Activated CD4-positive, alpha-beta T cell treated with anti-CD3 and anti-CD28 coated beads, Interleukin-2, amount 50 U/mL, for 4 hours (primary cell): Measurements from ENCODE around the gene HOXD9.

ENCODE experiments used
- DNase-seq, 2 experiments: peaks; one replicate each; pipeline ENCODE4 v3.0.0-alpha.2; 2020

The HOXD9 gene

DNA sequence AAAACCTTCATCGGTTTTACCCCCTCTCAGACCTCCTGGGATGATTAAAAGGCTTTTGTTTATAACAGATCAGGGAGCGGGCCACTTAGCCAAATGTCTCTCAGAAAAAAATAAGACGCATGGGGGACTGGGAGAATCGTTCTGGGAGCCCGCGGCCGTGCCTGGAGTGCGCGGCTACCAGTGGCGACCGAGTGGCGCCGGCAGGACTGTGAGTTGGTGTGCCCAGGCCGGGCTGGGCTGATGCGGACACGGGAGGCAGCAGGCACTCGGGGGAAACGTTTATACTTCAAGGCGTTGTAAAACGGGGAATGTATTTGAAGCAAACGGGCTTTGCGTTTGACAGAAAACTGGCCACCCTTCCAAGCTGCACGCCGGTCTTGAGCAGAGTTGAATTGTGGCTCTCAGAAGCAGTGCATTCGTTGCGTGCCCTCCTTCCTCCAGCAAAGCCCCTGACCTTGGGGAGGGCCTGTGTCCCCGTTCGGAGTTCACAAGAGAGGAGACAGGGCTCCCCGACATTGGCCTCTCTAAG, 10.6 kb upstream of the HOXD9 start:
- no peak for DNase-seq

GRCh38 chr2:176112375-176113302, 9.9 kb upstream of the HOXD9 start:
- DNase-seq: no peak

DNA sequence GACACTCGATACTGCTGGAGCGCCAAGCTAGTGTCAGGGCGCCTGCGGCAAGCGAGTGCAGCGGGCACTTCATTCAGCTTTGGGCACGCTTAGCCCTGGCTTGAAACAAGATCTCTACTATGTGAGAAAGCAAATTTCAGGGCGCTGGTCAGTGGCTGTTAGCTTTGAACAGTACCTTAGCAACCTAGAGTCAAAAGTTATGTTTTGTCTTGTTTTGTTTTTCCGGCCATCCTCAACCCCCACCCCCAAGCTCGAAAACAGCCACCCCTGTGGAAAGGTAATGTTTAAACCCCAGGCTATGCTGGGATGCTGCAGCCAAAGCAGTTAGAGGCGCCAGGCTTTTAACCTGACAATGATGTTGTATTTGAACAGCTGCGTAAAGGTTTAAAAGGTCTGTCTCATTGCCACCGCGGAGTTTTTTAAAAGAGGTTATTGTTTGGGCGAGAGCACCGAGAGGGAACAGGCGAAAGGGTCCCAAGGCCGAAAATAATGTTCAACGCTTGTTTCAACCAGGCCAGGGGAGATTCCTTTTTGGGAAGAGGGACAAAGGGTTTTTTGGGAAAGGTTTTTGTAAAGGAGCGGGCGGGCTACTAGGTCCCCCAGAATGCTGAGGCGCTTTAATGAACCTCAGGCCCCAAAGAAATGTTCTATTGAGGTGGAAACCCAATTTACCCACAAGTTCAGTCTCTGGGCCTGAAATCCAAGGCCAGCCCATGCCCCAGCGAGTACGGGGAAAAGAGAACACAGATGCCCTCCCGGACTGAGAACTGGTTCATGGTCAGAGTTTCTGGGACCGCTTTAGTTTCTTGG, 8.2 kb upstream of the HOXD9 start:
- no peak for DNase-seq

- no peak for DNase-seq
Observed at GRCh38 chr2:176114930-176115625, 7.4 kb upstream of the HOXD9 start.

DNA sequence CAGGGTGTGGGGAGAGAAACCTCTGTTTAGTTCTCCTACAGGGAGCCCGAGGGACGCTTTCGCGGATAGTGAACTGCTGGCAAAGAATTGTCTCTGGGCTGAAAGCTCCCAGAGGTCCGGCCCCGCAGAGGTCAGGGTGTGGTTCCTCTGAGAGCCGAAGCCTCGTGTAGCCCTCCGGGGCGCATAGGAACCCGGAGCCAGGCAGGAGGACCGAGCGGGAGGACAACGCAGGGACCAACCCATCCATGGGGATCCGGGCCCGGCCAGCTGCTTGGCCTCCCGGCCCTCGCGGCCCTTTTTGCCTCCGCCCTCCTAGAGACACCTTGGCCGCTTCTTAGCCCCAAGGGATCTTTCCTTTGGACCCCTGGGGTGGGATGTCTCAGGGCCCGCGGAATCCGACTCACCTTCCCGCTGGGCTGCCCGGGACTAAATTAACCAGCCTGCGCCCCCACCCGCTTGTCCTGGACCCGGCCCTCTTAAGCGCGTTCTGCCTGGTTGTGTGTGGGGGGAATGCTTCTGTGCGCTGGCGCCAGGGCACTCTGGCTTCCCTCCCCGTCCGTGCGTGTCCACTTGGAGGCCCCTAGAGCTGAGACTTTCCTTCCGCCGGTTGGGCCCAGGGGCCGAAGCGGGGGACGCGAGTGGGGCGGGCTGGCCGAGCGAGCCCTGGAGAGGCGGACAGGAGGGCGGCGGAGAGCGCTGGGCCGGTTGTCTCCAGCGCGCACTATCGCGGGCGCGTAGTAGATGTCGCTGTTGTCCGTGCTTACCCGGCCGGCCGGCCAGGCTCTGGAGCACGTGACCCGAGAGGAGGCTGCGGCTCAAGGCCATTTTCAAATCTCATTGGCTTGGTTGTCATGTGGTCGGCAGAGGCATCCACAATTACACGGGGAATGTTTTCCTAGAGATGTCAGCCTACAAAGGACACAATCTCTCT, 6.4 kb upstream of the HOXD9 start, which contains the start of gene HOXD10:
TSS of gene HOXD10 (plus strand) at position 896 of the 931 bp plus-strand sequence. CDS start 56 bp downstream, outside the sequence.
- no peak for DNase-seq

DNA sequence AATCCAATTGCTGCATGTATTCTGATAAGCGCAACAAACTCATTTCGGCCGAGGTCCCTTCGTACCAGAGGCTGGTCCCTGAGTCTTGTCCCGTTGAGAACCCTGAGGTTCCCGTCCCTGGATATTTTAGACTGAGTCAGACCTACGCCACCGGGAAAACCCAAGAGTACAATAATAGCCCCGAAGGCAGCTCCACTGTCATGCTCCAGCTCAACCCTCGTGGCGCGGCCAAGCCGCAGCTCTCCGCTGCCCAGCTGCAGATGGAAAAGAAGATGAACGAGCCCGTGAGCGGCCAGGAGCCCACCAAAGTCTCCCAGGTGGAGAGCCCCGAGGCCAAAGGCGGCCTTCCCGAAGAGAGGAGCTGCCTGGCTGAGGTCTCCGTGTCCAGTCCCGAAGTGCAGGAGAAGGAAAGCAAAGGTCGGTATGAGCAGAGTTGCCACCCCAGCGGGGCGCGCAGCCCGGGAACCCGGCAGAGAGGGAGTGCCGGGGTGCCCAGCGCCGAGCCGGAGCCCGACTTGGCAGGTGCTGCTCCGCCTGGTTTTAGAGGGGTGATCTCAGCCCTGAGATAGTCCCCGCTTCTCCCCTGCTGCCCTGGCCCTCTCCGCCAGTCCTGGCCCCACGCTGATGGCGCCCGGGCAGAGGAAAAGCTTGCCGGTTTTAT, 5.2 kb upstream of the HOXD9 start:
- no peak for DNase-seq

DNA sequence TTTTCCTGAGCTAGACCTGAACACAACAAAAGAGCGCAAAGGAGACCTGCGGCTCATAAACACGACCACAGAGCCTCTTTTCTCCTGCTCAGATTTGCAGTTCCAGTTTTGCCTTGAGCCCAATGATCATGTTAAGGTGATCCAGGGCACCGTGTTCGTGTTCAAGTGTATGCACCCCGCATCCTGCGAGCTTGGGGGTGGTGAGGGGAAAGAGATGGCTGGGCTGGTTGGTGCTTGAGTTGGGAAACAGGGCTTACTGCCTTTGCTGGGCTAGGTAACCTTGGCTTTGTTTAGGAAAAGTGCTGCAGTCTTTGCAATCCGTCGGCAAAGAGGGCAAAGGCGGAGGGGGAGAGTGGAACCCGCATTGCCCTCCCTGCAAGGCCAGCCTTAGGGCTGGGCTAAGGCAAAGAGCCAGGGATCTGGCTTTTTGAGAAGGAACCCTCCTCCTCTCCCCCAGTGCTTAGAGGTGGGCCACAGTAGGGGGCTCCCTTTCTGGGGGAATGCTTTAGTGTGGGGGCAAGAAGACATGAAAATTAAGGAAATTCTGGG, 4.6 kb upstream of the HOXD9 start:
- no peak for DNase-seq

DNA sequence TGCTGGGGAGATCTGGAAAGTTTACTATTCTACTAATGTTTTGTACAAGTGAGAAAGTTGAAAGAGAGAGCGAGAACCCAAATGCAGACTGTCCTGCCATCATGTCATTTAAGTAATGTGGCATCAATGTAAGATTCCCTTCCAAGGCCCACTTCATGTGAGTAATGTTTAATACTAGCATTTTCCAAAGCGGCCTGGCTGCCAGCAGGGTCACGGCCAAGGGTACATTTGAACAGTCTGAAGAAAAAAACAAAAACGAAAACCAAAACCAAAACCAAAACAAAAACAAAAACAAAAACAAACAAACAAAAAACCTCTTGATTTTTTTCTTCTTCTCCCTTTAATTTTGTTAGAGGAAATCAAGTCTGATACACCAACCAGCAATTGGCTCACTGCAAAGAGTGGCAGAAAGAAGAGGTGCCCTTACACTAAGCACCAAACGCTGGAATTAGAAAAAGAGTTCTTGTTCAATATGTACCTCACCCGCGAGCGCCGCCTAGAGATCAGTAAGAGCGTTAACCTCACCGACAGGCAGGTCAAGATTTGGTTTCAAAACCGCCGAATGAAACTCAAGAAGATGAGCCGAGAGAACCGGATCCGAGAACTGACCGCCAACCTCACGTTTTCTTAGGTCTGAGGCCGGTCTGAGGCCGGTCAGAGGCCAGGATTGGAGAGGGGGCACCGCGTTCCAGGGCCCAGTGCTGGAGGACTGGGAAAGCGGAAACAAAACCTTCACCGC, 3.7 kb upstream of the HOXD9 start:
- no peak for DNase-seq

DNA sequence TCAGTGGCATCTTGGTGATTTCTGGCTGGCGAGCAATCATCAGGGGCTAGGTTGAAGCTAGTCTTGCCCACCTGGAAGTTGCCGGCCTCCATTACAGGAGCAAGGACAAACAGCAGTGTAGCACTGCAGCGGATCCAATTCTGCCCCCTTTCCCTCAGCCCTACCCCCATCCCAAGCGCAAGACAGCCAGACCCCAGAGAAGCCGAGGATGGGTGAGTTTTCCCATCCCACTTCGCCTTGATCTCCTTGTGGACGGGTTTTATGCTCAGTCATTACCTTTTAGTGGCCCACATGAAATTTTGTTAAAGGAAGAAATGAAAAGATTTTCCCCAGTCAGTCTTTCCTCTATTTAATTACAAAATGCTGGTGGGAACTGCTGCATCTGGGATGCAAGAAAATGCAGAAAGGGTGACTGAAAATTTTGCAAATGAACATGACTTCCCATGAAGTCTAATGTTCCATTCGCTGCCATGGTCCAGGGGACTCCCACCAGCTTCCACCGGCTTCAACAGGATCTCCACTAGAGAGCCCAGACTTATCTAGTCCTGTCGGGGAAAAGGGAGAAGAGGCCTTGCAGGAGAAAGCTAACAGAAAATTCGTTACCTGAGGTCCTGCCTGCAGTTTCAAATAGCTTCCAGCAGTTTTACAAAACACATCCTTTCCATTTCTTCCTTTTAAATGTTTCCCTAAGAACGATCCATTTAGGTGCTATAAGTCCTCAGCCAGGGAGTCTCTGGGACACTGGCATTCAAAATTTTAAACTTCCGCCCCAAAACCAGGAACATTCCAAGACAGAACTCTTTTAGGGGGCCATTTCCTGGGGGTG, 1.9 kb upstream of the HOXD9 start:
- DNase-seq: no peak

DNA sequence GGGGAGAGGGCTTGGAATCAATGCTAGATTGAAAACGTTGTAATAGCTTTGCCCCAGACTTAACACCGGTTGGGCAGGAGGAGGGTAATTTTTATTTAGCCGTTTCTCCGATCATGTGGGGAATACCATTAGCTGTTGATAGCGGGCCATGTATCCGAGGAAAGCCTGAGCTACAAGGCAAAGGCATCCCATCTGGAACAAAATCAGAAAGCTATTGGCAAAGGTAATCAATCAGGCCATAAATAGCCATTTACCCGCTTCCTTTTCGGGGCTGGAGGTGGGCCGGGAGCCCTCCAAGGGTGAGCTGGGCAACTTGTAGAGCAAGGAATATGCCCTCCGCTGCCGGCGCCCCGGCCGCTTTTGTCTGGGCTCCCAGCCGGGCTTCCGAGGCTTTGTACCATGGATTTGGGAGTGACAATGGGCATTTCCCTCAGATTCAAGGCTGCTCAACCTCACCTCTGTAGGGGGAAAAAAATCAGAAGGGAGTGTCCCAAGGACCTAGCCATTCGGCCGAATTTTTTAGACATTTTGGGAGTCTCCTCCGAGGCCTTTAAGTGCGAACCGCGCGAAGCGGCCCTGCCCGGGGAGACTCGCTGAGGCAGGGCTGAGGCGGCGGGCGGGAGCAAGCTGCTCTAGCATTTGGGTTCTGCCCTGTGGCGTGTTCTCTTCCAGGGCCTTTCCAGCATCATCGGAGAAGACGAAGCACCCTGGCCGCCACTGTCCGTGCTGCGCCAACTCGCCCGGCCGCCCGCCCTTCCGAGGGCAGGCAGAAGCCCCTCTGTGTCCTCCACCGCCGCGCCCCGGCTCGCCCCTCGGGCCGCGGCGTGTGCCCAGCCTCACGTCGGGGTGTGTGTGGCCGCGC, 1.1 kb upstream of the HOXD9 start:
- DNase-seq: no peak

GRCh38 chr2:176122052-176122682, 352 bp upstream of the HOXD9 start:
- no peak for DNase-seq

GRCh38 chr2:176123411-176124109, 1.0 kb downstream of the HOXD9 start:
- DNase-seq: no peak

DNA sequence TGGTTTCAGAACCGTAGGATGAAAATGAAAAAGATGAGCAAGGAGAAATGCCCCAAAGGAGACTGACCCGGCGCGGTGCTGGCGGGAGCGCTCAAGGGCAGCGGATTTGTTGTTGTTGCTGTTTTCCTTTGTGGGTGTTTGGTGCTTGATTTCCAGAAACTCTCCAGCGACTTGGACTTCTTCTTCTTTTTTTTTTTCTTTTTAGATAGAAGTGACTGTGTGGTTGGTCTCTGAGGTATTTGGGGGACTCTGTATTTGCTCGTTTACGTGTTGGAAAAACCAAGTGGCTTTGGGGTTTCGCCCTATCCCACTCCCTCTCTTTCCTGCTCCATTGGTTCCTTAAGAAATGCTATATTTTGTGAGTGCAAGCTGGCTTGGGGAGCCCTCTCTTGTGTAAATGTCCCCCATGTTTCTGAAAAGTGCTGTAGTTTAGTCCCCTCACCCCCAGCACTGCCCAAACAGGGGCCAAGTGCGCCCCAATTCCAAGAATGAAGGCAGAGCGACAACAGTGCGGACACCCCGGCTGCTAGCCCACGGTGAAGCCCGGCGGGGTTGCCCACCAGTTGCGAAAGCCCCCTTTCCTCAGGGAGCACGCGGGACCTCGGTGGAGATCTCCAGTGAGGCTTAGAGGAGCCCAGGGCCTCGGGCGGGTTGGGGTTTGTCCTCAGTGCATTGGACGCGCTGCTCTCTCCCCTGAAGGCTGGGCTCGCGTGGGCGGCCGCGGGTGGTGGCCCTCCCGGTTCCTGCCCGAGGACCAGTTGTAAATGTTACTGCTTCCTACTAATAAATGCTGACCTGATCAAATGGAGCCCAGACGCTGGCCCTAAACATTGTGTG, 1.8 kb downstream of the HOXD9 start:
- DNase-seq: no peak

DNA sequence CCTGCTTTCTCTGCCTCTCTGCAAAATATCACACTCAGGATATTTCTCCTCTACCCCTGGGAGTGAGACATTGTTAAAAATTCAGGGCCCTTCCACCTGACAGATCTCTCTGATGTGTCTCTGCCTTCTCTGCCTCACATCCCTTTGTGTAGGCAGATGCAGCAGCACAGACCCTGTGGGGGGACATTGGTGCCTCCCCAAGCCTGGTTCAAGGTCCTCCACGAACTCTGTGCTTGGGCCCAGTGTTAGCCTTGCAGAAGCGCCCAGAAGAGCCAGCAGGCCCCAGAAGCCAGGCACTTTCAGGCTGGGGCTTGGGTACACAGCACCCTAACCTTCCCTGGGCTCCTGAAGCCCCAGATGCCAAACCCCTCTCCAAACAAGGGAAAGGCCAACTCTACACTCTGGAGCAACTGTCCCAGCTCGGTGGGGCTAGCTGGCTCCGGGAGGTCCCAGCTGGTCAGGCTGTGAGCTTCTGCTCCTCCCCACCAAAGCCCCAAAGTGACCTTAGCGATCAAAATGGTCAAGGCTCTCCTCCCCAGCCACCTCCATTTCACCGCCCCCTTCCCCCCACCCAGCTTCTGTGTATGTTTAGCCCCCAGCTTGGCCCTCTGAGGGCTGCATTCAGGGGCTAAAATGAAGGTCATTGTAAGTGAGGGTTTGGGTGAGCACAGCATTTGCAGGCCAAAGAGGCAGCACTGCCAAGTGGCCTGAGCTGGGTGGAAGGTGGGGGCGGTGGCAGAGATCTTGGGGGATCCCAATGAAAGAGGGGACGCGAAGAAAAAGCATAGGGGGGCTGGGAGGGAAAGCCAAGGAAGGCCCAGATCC, 2.6 kb downstream of the HOXD9 start:
- DNase-seq: no peak

DNA sequence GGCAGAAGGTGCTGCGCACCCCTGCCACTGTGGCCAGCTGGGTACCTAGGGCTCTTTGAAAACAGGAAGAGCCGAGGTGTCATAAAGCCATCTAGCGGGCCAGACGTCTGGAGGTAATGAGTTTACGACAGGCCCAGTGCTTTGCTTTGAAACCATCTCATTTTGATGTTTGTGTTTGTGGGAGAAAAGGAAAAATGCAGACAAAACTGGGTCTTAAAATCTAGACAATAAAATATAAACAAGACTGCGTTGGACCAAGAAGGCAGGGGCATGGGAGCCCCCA, 3.2 kb downstream of the HOXD9 start:
- no peak for DNase-seq
